Fibroblast of skin of scalp (primary cell): ENCODE data around the gene CENPN.

Source experiments
- DNase-seq: peaks from one replicate; pipeline ENCODE4 v3.0.0-alpha.2; 2013

The CENPN gene

DNA sequence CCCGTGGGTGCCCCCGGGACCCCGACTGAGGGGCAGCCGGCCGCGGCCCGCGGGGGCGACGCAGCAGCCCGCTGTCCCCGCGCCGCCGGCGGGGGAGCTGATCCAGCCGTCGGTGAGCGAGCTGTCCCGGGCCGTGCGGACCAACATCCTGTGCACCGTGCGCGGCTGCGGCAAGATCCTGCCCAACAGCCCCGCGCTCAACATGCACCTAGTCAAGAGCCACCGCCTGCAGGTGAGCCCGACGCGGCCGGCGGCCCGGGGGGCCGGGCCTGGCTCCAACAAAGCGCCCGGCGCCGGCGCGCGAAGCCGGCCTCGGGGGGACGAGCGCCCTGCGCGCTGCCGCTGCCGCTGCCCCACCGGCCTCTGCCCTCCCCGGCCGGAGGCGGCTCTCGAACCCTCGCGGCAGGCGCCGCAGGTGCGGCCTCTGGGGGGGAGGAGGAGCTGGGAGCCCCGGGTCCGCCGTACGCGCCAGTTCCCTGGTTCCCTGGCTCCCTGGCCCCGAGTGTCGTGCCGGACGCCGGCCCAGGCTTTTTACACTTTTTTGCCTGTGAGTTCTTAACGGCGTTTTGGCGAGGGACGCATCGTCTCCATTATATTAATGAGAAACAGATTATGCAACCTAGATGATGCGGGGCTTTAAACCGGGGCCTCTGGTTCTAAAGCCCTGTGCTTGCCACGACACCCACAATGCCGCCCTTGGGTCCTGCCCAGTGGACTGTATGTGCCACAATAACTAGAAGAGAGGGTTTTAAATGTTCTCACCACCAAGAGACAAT is 29.1 kb downstream of the CENPN start:
- peak; percentile 16 for DNase-seq

DNA sequence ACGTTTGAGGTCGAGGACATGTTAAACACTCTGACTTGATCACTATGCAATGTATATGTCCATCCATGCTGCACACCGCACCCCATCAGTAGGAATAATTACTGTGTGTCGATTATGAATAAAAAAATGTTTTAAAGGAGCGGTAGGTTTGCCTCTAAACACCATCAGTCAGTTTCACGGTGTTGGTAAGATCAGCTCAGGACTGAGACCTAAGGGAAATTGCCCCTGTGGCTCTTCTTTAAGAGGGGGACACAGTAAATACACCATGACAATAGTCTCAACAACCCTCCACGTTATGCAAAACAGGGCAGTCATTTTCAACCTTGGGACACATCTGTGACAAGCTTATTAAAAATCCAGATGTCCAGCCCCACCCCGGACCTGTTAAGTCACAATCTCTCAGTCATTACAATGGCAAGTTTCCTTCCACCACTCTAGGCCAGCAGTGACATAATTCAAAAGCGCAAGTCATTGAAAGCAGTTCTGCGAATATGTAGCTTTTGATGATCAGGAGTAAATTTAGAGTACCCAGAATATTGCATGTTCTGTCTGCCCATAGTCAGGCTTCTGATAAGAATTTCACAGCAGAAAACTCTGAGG is 29.8 kb downstream of the CENPN start:
- DNase-seq: no peak

GRCh38 chr16:81040131-81040530 is 33.1 kb downstream of the CENPN start:
- DNase-seq: no peak

- peak; percentile 65 for DNase-seq
These were observed 33.8 kb downstream of the CENPN start for GRCh38 chr16:81040842-81041241.

DNA sequence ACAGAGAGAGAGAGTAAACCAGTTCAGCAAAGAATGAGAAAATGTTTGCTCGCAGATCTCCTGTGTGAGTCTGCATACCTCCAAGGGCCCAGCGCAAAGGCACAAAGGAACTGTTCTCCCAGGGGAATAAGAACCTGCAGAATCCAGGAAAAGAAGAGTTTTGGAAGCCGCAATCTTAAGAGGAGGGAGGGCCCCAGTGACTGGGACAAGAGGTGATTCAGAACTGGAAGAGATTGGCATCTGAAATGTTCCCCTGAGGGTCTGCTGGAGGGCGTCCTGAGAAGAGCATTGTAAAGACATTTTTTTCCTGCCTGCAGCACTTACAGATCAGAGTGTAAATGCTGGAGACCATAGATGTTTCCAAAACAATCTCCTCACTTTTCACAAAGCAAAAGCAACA is 34.7 kb downstream of the CENPN start:
- DNase-seq: no peak

GRCh38 chr16:81042821-81043220 is 35.8 kb downstream of the CENPN start:
- no peak for DNase-seq

DNA sequence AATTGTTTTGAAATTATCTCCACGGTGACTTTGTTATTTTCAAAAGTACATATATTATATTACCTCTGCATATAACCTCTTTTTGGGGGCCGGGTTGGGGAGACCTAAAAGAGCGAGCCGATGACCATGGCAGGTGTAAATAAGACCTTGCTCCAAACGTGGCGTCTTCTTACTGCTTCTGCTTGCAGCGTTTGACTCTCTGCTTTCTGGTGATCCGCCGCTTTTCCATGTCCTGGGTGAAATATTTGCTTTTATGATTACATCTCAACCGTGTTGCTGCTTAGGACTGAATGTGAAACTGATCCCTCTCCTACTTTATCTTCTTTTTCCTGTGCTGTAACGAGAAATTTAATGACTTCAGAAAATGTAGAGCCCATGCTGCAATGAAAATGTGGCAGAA is 46.7 kb downstream of the CENPN start:
- no peak for DNase-seq

GRCh38 chr16:81060576-81061306 is 53.7 kb downstream of the CENPN start:
- no peak for DNase-seq

DNA sequence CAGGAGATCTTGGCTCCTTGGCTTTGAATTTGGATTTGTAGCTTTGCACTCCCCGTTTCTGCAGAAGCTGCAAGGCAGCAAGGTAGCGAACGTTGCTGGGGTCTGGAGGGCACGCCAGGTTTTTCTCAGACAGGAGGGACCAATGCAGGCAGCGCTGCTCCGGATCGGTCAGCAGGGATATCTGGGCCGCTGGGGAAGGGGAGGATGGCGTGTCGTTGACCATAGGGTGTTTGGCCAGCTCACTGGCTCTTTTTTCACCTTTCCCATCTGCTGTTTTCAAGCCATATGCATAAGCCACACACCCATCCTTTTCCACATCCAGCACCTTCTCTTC is 54.3 kb downstream of the CENPN start:
- DNase-seq: no peak

DNA sequence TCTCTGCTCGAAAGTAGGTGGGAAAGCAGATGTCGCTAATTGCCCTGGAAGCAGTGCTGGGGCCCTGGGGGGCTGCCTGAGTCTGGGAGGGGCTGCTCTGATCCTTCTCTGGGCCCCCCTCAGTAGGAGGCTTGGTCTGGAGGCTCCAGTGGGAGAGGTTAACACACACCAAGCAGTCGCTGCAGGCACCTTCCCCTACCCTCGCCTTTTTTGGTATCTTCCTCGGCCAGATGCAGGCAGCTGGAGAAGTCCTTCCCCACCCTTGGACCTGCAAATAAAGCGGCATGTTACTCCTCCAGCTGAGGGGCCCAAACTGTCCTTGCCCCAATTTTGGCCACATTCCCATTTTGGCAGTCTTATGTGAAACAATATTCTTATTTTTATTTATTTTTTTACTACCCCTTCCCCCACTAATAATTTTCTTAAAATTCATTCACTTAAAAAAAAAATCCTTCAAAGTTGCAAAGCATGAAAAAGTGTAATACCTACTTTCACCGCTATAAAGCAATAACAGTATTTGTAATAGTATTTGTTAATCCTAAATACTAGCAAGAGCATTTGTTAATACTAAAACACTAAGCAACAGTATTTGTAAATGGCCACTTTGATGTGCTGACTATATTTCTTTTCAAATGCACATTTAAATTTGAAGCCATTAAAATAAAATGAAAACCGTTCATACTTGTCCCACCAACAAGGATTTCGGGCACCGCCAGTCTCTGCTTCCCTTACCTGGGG is 55.0 kb downstream of the CENPN start:
- no peak for DNase-seq

DNA sequence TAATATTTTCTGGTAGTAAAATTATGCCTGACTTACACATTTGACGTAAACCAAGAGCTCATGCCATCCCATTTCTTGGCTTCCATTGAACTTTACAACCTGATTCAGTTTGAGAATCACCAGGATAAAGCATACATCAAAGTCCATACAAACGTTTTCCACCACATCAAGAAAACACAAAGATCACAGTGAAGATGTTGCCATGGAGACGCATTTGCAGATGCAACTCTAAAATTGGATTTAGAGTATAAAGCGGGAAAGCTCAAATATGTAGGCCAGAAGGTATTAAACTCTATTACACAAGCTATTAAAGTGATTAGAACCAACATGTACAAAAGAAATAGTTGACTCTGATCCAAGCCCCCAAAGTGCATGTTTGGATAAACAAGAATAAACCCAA is 59.7 kb downstream of the CENPN start:
- no peak for DNase-seq

DNA sequence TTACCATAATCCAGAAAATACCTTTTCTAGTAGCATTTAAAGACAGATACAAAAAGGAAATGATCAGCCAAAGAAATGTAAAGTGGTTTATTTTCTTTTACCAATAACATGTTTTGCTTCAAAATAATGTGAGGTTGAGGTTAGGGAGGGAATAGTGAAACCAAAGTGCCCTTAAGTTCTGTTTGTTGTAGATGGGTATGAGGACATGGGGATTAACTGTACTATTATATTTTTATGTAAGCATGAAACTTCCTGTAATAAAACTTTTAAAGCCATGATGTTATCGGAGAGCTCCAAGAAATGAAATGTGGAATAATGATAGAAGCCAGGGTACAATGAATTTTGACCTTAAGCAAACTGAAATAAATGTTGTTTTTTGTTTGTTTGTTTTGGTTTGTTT is 60.2 kb downstream of the CENPN start:
- no peak for DNase-seq

DNA sequence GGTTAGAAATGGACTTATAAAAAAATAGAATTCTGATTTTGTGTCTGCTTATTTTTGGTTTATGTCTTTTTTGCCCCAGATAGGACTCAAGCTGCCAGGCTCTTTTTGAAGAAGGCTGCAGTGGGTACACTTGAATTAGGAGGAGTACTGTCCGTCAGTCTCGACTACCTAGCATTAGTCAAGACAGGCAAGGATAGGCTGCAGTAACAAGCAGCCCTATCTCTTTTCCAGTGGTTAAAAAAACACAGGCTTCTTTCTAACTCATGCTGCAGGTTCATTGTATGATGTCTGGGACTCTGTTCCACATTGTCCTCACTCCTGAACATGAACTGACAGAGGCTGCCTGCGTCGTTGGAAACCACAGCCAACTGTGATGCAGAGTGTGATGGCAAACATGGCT is 62.0 kb downstream of the CENPN start:
- DNase-seq: no peak

- no peak for DNase-seq
These were observed 64.0 kb downstream of the CENPN start for GRCh38 chr16:81070979-81071378.

DNA sequence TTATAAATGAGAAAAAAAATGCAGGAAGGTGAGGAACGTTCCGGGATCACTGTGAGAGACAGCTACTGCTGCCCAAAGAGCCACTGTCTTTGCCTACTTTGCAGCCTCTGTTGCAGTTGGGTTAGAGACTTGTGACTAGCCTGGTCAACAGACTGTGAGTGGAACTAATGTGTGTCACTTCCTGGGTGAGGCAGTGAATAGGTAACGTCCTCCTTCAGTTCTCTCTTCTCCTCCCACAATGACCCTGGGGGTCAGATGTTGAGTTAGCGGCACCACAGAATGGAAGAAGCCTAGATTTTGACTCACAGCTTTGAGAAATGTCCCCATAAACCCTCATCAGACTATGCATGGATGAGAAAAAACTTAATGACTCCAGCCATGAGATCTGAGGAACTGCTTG is 64.8 kb downstream of the CENPN start:
- no peak for DNase-seq

- DNase-seq: no peak
These were observed 66.7 kb downstream of the CENPN start for GRCh38 chr16:81073560-81074330.

DNA sequence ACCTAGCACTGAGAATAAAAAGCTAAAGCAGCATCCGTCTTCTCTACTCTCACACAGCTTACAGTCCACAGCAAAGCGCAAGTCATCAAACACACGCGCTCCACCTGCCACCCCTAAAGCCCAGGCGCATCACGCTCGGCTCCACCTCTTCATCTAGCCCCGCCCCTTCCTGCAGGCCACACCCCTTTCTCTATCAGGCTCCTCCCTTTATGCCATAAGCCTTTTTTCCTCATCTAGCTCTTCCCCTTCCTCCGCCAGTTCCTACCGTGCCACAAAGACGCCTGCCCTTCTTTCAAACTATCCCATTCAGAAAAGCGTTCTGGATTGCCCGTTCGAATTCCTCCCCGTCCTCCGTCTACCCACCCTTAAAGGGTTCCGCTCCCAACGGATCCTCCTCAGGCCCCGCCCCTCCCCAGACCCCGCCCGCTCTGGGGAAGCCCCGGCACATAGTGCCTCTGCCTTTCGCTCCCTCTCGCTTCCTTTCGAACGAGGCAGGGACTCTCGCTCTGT is 69.6 kb downstream of the CENPN start:
- DNase-seq: peak; percentile 85

GRCh38 chr16:81077076-81077940 is 70.3 kb downstream of the CENPN start, which contains the start of gene C16orf46:
Gene C16orf46 (minus strand): TSS chr16:81077238. CDS start chr16:81063955, 13,283 bp downstream.
- DNase-seq: peak; percentile 96

- no peak for DNase-seq
These were observed 73.2 kb downstream of the CENPN start for GRCh38 chr16:81080233-81080632.

DNA sequence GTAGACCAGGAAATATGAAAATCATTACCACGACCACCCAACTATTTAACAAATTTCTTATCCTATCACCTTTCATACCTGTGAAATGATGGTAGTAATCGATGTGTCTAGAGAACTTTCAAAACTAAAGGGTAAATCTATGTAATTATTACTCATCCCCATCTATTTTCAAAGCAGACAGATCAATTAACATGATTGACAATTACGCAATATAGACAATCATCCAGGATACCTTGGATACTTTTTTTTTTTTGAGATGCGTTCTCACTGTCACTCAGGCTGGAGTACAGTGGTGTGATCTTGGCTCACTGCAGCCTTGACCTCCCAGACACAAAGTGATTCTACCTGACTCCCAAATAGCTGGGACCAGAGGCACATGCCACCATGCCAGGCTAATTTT is 74.0 kb downstream of the CENPN start:
- no peak for DNase-seq
